WERI-Rb-1 (cell line): ENCODE data around the gene TMSB15B.
"Not testable (repeated sequence)": the region's sequence is repeated elsewhere in the genome, so short reads cannot be mapped to it uniquely, and the experiment has no call there.

Experiments used
- DNase-seq: peaks from one replicate; pipeline ENCODE4 v3.0.0-alpha.2; 2020
- H3K27ac ChIP-seq: fragments of 250-450 bp; sonication (Bioruptor Pico); 2 replicates; pipeline ENCODE4 v1.5.1; 2020; ENCODE audit warnings: mild to moderate bottlenecking, moderate library complexity
- H3K27me3 ChIP-seq: fragments of 250-450 bp; sonication (Bioruptor Pico); 2 replicates; pipeline ENCODE4 v1.5.1; 2021; ENCODE audit warnings: mild to moderate bottlenecking, low read depth, moderate library complexity; ENCODE audit not compliant: insufficient read depth, severe bottlenecking
- H3K36me3 ChIP-seq: fragments of 250-450 bp; sonication (Bioruptor Pico); 2 replicates; pipeline ENCODE4 v1.5.1; 2020; ENCODE audit warnings: mild to moderate bottlenecking, moderate library complexity
- H3K4me3 ChIP-seq: 2 replicates; pipeline ENCODE4 v1.5.1; 2011; ENCODE audit warnings: low read depth, mild to moderate bottlenecking, control low read depth, low read length
- H3K9me3 ChIP-seq: fragments of 250-450 bp; sonication (Bioruptor Pico); 2 replicates; pipeline ENCODE4 v1.5.1; 2021; ENCODE audit warnings: mild to moderate bottlenecking, moderate library complexity; ENCODE audit not compliant: severe bottlenecking
- CTCF ChIP-seq: IDR thresholded peaks from 2 replicates; pipeline ENCODE4 v1.5.1; 2011; ENCODE audit warnings: low read depth, mild to moderate bottlenecking, control low read depth, inconsistent platforms, low read length

Gene TMSB15B

GRCh38 chrX:104013158-104013557 is 50.7 kb downstream of the TMSB15B start:
- H3K27ac ChIP-seq: no peak overlapping the region
- DNase-seq: no peak
- H3K9me3 ChIP-seq: no peaks in the 10 kb centered on the region
- no peaks in the 10 kb centered on the region for H3K36me3 ChIP-seq
- no peak overlapping the region for H3K4me3 ChIP-seq
- H3K27me3 ChIP-seq: peaks cover 68% of the 10 kb centered on the region
- no peak for TF ChIP-seq CTCF

- no peak for TF ChIP-seq CTCF
- no peaks in the 10 kb centered on the region for H3K9me3 ChIP-seq
- no peaks in the 10 kb centered on the region for H3K36me3 ChIP-seq
- H3K27ac ChIP-seq: no peak within 1 kb of the TSS
- peaks cover 68% of the 10 kb centered on the region for H3K27me3 ChIP-seq
- H3K4me3 ChIP-seq: no peak within 1 kb of the TSS
- DNase-seq: no peak
Measured at GRCh38 chrX:104013606-104014005, 51.2 kb downstream of the TMSB15B start, which contains the start of gene H2BW1. Gene H2BW1 (minus strand): TSS chrX:104013708. CDS start chrX:104013576, 132 bp downstream.

- H3K9me3 ChIP-seq, H3K4me3 ChIP-seq, DNase-seq, H3K36me3 ChIP-seq, H3K27ac ChIP-seq: not testable (repeated sequence)
- peaks cover 78% of the 10 kb centered on the region for H3K27me3 ChIP-seq
Measured at GRCh38 chrX:104015576-104015975, 53.1 kb downstream of the TMSB15B start.
